HFF-Myc (cell line): ENCODE results near the gene NF1.
"Not testable (repeated sequence)": the region's sequence is repeated elsewhere in the genome, so short reads cannot be mapped to it uniquely, and the experiment has no call there.

Source experiments
- DNase-seq: peaks from one replicate; pipeline ENCODE4 v3.0.0-alpha.2; 2011; ENCODE audit warnings: low read depth; ENCODE audit errors: extremely low read depth
- H3K4me3 ChIP-seq: replicated peaks from 2 replicates; pipeline ENCODE4 v1.5.1; 2011; ENCODE audit warnings: low read depth, mild to moderate bottlenecking, control low read depth, low read length
- CTCF ChIP-seq: IDR thresholded peaks from 2 replicates; pipeline ENCODE4 v1.5.1; 2012; ENCODE audit warnings: mild to moderate bottlenecking, low read depth, low read length, control low read depth; ENCODE audit errors: missing control alignments

The NF1 gene

GRCh38 chr17:31381165-31381668 is 286.4 kb downstream of the NF1 start:
- TF ChIP-seq CTCF, result no peak
- DNase-seq, result no peak
- no peak overlapping the region for H3K4me3 ChIP-seq

GRCh38 chr17:31382668-31383275 is 288.0 kb downstream of the NF1 start:
- H3K4me3 ChIP-seq, DNase-seq: not testable (repeated sequence)

GRCh38 chr17:31383488-31383887 is 288.7 kb downstream of the NF1 start:
- DNase-seq, result not testable (repeated sequence)

GRCh38 chr17:31385428-31386285 is 290.9 kb downstream of the NF1 start:
- no peak for DNase-seq

More at GRCh38 chr17:31383488-31383887, 288.7 kb downstream of the NF1 start:
- H3K4me3 ChIP-seq, result not testable (repeated sequence)

GRCh38 chr17:31386542-31387075 is 291.8 kb downstream of the NF1 start:
- DNase-seq, result no peak
- no peak overlapping the region for H3K4me3 ChIP-seq
- no peak for TF ChIP-seq CTCF

More at GRCh38 chr17:31385428-31386285, 290.9 kb downstream of the NF1 start:
- no peak overlapping the region for H3K4me3 ChIP-seq
- TF ChIP-seq CTCF, result no peak

GRCh38 chr17:31387438-31387837 is 292.7 kb downstream of the NF1 start:
- DNase-seq, result no peak
- TF ChIP-seq CTCF, result no peak
- H3K4me3 ChIP-seq, result no peak overlapping the region

- DNase-seq, result no peak
- H3K4me3 ChIP-seq, result no peak overlapping the region
- no peak for TF ChIP-seq CTCF
Observed at GRCh38 chr17:31388351-31388750, 293.6 kb downstream of the NF1 start.
